HS-5 (cell line): ENCODE measurements around the gene PDCD2L.
A peak's percentile ranks its signal among the peaks of the same experiment; 100 is the strongest.
"Not testable (repeated sequence)": the region's sequence is repeated elsewhere in the genome, so short reads cannot be mapped to it uniquely, and the experiment has no call there.

Source experiments
- DNase-seq: peaks from one replicate; pipeline ENCODE4 v3.0.0-alpha.2; 2012; ENCODE audit warnings: low read depth

Gene PDCD2L

DNA sequence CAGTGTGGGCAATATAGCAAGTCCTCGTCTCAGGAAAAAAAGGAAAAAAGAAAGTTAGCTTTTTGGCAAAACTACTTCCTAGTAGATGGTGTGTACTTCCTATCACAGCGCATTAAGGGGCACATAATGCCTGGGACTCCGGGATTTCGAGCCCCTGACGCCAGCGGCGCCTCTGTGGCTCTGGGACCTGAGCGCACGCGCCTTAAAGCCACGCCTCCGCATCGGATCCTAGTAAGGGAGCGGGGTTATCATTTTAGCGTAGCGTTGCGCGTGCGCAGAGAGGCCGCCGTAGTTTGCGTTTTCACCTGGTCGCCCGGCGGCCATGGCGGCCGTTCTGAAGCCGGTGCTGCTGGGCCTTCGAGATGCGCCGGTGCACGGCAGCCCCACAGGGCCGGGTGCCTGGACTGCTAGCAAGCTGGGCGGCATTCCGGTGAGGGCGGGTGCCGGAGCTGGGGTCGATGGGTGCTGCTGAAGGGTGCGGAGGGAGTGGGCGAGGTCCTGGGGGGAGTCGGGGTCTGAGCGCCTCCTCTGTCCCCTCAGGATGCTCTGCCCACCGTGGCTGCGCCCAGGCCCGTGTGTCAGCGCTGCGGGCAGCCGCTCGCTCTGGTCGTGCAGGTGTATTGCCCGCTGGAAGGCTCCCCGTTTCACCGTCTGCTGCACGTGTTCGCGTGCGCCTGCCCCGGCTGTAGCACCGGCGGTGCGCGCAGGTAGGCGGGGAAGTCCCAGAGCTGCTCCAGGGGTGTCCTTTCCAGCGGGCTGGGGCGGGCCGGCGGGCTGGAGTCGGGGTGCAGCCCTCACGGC, at the start of gene PDCD2L:
TSS of gene PDCD2L (plus strand) at position 291 of the 801 bp plus-strand sequence. CDS start at position 323, 32 bp downstream.
- peak; percentile 68 for DNase-seq

DNA sequence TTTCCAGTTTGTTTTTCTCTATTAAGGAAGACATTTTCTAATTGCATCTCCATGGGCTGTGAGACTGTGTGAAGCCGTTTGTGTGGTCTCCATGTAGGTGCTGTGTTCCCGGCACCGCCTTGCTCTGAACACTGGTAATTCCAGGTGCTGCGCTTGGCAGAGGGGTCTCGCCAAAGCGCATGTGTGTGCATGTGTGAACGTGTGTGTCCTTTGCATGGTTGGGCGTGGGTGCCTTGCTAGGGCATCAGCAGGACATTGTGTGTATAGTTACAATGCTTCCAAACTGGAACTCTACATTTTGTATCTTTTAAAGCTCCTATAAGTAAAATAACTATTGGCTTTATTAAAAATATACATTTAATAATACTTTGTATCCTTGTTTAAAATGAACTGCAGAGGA, 49.0 kb upstream of the PDCD2L start:
- DNase-seq: no peak

DNA sequence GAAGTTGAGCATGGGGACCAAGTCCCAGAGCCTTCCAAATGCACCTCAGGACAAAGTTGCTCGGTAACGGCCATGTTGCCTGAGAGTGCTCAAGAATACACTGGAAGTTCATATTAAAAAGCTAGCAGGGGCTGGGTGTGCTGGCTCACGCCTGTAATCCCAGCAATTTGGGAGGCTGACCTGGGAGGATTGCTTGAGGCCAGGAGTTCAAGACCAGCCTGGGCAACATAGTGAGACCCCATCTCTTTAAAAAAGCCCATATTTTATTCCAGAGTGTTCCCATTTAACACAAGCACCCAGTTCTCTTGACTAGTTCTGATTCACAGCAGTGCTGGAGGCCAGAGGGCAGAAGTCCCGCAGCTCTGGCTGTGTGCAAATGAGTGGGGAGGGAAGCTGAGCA, 47.3 kb upstream of the PDCD2L start:
- DNase-seq: no peak

DNA sequence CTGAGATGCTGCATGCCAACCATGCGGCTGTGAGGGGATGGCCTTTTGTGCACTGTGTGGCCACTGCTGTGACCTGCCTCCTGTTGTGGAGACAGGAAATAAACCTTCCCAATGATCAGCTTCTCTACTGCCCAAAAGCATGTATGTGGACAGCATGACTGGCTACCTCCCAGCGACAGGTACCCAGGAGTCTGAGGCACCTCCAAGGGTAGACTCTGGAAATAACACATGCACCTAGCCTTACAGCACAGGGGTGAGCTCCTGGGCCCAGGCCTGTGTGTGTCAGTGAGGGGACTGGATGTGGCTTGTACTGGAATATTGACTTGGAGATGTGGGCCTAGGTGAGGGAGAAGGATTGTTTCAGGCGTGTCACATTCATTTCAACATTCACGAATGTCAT, 46.8 kb upstream of the PDCD2L start:
- DNase-seq: no peak

GRCh38 chr19:34359140-34359953, 44.9 kb upstream of the PDCD2L start:
- DNase-seq: peak; percentile 86

GRCh38 chr19:34359954-34360315, 44.3 kb upstream of the PDCD2L start:
- DNase-seq: no peak

GRCh38 chr19:34360354-34360909, 43.8 kb upstream of the PDCD2L start:
- DNase-seq: no peak

DNA sequence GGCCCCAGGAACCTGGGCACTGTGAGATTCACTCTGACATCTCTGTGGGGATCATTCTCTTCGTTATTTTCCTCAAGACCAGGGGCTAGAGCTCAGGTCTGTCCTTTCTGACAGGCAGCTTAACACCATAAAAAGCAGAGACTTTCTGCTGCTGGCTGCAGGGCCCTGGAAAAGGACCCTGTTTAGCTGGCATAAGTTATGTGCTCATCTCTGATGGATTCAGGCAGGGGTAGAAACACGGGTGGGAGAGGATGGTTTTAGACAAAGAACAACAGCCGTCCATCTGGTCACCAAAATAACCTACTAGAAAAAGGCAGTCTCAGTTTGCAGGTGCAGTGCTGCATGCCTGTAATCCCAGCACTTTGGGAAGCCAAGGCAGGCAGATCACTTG, 41.5 kb upstream of the PDCD2L start:
- no peak for DNase-seq

GRCh38 chr19:34363094-34363493, 41.1 kb upstream of the PDCD2L start:
- no peak for DNase-seq

DNA sequence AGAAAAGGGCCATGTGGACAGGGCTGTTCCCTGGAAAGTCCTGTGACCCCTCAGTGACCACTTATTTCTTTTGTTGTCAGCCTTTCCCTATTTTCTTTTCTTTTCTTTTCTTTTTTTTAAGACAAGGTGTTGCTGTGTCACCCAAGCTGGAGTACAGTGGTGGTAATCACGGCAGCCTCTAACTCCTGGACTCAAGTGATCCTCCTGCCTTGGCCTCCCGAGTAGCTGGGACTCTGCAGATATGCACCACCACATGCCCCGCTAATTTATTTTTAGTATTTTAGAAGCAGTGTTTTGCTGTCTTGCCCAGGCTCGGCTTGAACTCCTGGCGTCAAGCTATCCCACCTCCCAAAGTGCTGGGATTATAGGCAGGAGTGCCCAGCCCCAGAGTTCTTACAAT, 40.3 kb upstream of the PDCD2L start:
- no peak for DNase-seq

DNA sequence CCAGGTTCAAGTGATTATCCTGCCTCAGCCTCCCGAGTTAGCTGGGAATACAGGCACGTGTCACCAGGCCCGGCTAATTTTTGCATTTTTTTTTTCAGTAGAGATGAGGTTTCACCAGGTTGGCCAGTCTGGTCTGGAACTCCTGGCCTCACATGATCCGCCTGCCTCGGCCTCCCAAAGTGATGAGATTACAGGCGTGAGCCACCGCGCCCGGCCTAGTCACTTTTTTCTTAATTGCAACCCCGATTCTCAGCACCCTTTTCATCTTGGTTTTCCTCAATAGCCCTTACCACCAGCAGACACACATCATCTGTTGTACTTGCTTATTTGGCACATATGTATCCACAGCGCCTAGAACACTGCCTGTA, 39.8 kb upstream of the PDCD2L start:
- no peak for DNase-seq

DNA sequence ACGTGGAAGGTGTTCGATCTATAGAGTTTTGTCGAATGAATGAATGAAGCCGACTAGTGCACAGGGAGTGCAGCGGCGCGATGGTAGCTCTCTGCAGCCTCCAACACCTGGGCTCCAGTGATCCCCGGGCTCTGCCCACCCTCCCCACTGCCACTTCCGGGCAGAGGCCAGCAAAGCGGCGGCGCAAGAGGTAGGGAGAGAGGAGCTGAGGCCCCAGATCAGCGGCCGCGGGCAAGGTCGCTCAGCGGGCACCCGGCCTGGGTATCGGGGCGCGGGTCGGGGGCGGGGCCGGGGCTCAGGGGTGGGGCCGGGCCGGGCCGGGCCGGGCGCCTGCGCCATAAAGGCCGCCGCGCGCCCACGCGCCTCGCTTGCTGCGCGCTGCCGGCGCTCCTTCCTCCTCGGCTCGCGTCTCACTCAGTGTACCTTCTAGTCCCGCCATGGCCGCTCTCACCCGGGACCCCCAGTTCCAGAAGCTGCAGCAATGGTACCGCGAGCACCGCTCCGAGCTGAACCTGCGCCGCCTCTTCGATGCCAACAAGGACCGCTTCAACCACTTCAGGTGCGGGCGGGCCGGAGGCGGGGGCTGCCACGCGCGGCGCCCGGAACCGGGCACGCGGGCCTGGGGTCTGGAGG, 39.3 kb upstream of the PDCD2L start, which contains the start of gene GPI:
TSS of gene GPI (plus strand) at position 367 of the 633 bp plus-strand sequence. CDS start at position 438, 71 bp downstream.
- DNase-seq: no peak

GRCh38 chr19:34365463-34366401, 38.5 kb upstream of the PDCD2L start:
- DNase-seq: no peak

DNA sequence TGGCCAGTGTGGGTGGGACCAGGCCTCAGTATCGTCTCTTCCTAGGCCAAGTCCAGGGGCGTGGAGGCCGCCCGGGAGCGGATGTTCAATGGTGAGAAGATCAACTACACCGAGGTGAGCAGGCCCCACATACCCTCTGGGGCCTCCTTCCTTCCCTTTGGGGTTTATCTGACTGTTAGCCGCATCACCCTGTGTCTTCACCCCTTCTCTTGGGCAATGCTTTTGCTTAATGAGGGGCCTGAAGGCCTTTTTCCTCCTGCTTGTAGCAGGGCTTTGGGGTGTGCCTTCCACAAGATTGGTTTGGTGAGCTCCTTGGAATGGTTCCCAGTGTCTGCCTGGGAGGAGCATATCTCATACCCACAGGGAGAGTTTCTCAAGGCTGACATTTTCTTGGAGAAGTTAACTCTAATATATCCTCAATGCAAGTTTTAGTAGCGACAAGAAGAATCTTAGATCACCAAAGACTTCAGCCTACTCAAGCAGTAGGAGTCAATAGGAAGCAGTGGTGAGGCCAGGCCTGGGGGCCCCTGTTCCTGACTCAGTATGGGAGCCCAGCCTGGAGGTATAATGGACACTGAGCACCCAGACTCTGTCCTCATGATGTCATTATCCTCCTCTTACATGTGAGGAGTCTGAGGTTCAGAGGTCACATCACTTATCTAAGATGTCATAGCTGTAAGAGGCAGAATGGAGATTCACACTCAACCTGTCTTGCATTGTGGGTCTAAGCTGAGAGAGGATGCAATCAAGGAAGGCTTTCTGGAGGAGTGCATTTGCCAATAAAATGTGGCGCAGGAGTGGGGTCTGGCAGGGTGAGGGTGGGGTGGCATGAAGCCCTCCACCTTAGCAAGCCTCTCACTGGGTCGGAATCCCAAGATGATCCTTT, 37.2 kb upstream of the PDCD2L start:
- no peak for DNase-seq

GRCh38 chr19:34367624-34367957, 36.6 kb upstream of the PDCD2L start:
- no peak for DNase-seq

- no peak for DNase-seq
Observed at GRCh38 chr19:34368338-34368737, 35.9 kb upstream of the PDCD2L start.

GRCh38 chr19:34369166-34369565, 35.0 kb upstream of the PDCD2L start:
- DNase-seq: not testable (repeated sequence)

- no peak for DNase-seq
Observed at GRCh38 chr19:34370117-34370516, 34.1 kb upstream of the PDCD2L start.

DNA sequence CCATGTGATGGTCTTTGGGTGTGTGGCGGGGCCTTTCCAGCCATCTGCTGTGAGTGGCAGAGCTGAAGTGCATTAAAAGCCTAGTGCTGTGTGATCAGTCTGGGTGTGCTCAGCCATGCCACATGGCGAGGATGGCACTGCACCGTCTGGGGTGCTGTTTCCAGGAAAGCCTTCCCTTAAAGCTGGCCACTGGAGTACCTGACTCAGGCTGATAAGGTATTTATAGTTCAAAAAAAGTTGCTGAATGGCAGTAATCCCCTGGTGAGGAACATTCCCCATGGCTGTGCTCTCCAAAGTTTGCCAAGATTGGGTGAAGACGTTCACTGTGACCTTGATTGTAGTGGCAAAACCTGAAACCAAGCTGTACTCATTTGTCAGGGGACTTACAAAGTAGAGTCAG, 33.2 kb upstream of the PDCD2L start:
- DNase-seq: no peak

DNA sequence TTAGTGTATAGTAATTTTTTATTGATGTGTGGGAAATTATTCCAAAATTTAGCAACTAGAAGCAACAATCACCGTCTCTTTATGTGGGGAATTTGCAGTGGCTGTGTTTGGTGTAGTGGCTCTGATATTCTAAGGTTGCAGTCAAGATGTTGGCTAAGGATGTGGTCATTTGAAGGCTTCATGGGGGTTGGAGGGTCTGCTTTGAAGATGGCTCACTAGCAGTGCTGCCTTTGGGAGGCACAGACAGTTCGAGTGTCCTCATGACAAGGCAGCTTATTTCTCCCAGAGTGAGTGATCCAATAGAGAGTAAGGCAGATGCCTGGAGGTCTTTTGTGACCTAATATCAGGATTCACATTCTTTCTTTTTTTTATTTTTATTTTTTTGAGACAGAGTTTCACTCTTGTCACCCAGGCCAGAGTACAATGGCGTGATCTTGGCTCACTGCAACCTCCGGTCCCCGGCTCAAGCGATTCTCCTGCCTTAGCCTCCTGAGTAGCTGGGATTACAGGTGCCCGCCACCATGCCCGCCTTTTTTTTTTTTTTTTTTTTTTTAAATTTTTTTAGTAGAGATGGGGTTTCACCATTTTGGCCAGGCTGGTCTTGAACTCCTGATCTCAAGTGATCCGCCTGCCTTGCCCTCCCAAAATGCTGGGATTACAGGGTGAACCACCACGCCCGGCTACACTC, 30.5 kb upstream of the PDCD2L start:
- no peak for DNase-seq
